Calu3 (cell line): ENCODE data around the gene DPYD. TPM values are rescaled to one million over a fixed set of nuclear protein-coding genes. Genes with fewer than 3 reads are reported as not detected.

ENCODE experiments used
- BruUV-seq: library from RNA; stranded (reverse); fragments of 400-500 nt; replicated peaks from 2 replicates; lab custom pipeline; 2021; lab: Mats Ljungman, UMichigan
- CTCF ChIA-PET: fragments of 300-600 bp; sonication (Branson Sonifier 250); formaldehyde crosslinking; loops from one replicate; lab custom pipeline; 2022; ENCODE audit warnings: antibody characterized with exemption; lab: Charles Lee
- DNase-seq: peaks from one replicate; pipeline ENCODE4 v3.0.0; 2022
- H3K27ac Mint-ChIP-seq: one replicate; pipeline ENCODE4 v1.8.0; 2022; ENCODE audit warnings: mixed read lengths; ENCODE audit not compliant: unreplicated experiment
- H3K27me3 Mint-ChIP-seq: one replicate; pipeline ENCODE4 v1.8.0; 2022; ENCODE audit warnings: mixed read lengths; ENCODE audit not compliant: unreplicated experiment
- H3K36me3 Mint-ChIP-seq: one replicate; pipeline ENCODE4 v1.8.0; 2022; ENCODE audit warnings: mild to moderate bottlenecking, moderate library complexity, mixed read lengths; ENCODE audit not compliant: insufficient read depth, unreplicated experiment
- H3K4me1 Mint-ChIP-seq: one replicate; pipeline ENCODE4 v1.8.0; 2022; ENCODE audit warnings: mild to moderate bottlenecking, low read depth, mixed read lengths; ENCODE audit not compliant: unreplicated experiment
- H3K4me3 Mint-ChIP-seq: one replicate; pipeline ENCODE4 v1.8.0; 2022; ENCODE audit warnings: mild to moderate bottlenecking, low read depth, moderate library complexity, mixed read lengths; ENCODE audit not compliant: unreplicated experiment
- H3K9me3 Mint-ChIP-seq: one replicate; pipeline ENCODE4 v1.8.0; 2022; ENCODE audit warnings: low read depth, mixed read lengths; ENCODE audit not compliant: unreplicated experiment
- CTCF ChIP-seq: fragments of 200-600 bp; IDR thresholded peaks from one replicate; pipeline ENCODE4 v1.8.0; 2022; ENCODE audit warnings: antibody characterized with exemption; ENCODE audit not compliant: unreplicated experiment
- intact Hi-C: fragments of 100-400 bp; cut with micrococcal nuclease; formaldehyde crosslinking; loops from one replicate; pipeline ENCODE4 v1.10.0; 2022; ENCODE audit not compliant: unreplicated experiment
- total RNA-seq: library from RNA; stranded (reverse); gene quantifications from 2 replicates; pipeline ENCODE4 v1.2.3, GENCODE V29; 2022

DPYD gene
- total RNA-seq, 1 experiment from 2014 or later: 15.6 TPM

- no peak overlapping the region for H3K27ac Mint-ChIP-seq
- intact Hi-C loops: no loop called here
- no peak overlapping the region for H3K4me3 Mint-ChIP-seq
- no peak for TF ChIP-seq CTCF
- no peak for DNase-seq
- no peaks in the 10 kb centered on the region for H3K27me3 Mint-ChIP-seq
- peaks cover 6% of the 10 kb centered on the region for H3K4me1 Mint-ChIP-seq
- H3K36me3 Mint-ChIP-seq: no peaks in the 10 kb centered on the region
- no peaks in the 10 kb centered on the region for H3K9me3 Mint-ChIP-seq
- CTCF ChIA-PET: no interaction called here
- BruUV-seq: no TSS peak
Observed at GRCh38 chr1:97379387-97380075, 541.3 kb downstream of the DPYD start.

- Mint-ChIP-seq H3K36me3 (no peaks in the 10 kb centered on the region), H3K4me1 (no peaks in the 10 kb centered on the region), H3K27me3 (no peaks in the 10 kb centered on the region), H3K4me3 (no peak overlapping the region), H3K27ac (no peak overlapping the region), H3K9me3 (no peaks in the 10 kb centered on the region)
- no TSS peak for BruUV-seq
- intact Hi-C loops: no loop called here
- no peak for TF ChIP-seq CTCF
- DNase-seq: no peak
- CTCF ChIA-PET: no interaction called here
Observed at GRCh38 chr1:97378596-97378995, 542.2 kb downstream of the DPYD start.

- H3K9me3 Mint-ChIP-seq: no peaks in the 10 kb centered on the region
- BruUV-seq: no TSS peak
- no peak overlapping the region for H3K4me3 Mint-ChIP-seq
- H3K27me3 Mint-ChIP-seq: no peaks in the 10 kb centered on the region
- intact Hi-C loops: no loop called here
- no peaks in the 10 kb centered on the region for H3K36me3 Mint-ChIP-seq
- TF ChIP-seq CTCF: no peak
- no peaks in the 10 kb centered on the region for H3K4me1 Mint-ChIP-seq
- CTCF ChIA-PET: no interaction called here
- no peak overlapping the region for H3K27ac Mint-ChIP-seq
- DNase-seq: no peak
Observed at GRCh38 chr1:97377432-97378034, 543.3 kb downstream of the DPYD start.

- no peak for DNase-seq
- H3K27ac Mint-ChIP-seq: no peak overlapping the region
- no peaks in the 10 kb centered on the region for H3K27me3 Mint-ChIP-seq
- intact Hi-C loops: no loop called here
- CTCF ChIA-PET: no interaction called here
- H3K36me3 Mint-ChIP-seq: no peaks in the 10 kb centered on the region
- no peaks in the 10 kb centered on the region for H3K4me1 Mint-ChIP-seq
- no peak overlapping the region for H3K4me3 Mint-ChIP-seq
- no peak for TF ChIP-seq CTCF
- no peaks in the 10 kb centered on the region for H3K9me3 Mint-ChIP-seq
- BruUV-seq: no TSS peak
Observed at GRCh38 chr1:97373000-97373399, 547.8 kb downstream of the DPYD start.
